Endothelial cell of umbilical vein (primary cell): ENCODE data around the gene AGPAT2.

Source experiments
- EZH2 ChIP-seq: IDR thresholded peaks from 2 replicates; pipeline ENCODE4 v1.6.1; 2012; ENCODE audit warnings: borderline replicate concordance, low read depth, mild to moderate bottlenecking, moderate library complexity, low read length, inconsistent platforms; ENCODE audit not compliant: severe bottlenecking
- FOS ChIP-seq: IDR thresholded peaks from 2 replicates; pipeline ENCODE4 v1.6.1; 2011; ENCODE audit warnings: mild to moderate bottlenecking, low read length, moderate library complexity, borderline replicate concordance; ENCODE audit not compliant: insufficient read depth
- GATA2 ChIP-seq: IDR thresholded peaks from 2 replicates; pipeline ENCODE4 v1.7.0; 2011; ENCODE audit warnings: low read depth, mild to moderate bottlenecking, moderate library complexity, mixed read lengths, low read length; ENCODE audit not compliant: insufficient read length, insufficient read depth
- JUN ChIP-seq: IDR thresholded peaks from 2 replicates; pipeline ENCODE4 v1.6.1; 2011; ENCODE audit warnings: borderline replicate concordance, low read depth; ENCODE audit not compliant: insufficient read length, insufficient read depth
- POLR2A ChIP-seq: IDR thresholded peaks from 2 replicates; pipeline ENCODE4 v1.6.1; 2012; ENCODE audit warnings: low read depth, mild to moderate bottlenecking, control low read depth, low read length
- POLR2AphosphoS5 ChIP-seq: IDR thresholded peaks from 2 replicates; pipeline ENCODE4 v1.6.1; 2012; ENCODE audit warnings: low read depth, mild to moderate bottlenecking, control low read depth, low read length, moderate library complexity; ENCODE audit not compliant: insufficient read depth
- TF ChIP-seq, protein P1 (sequence below), 2 donors: IDR thresholded peaks; 1 replicate in 1 of 2; 2 replicates in 1 of 2; pipeline ENCODE4 v1.5.1; 2011; ENCODE audit warnings: low read length in 2 of 2, mild to moderate bottlenecking in 2 of 2, moderate library complexity in 2 of 2, control low read depth in 1 of 2, inconsistent platforms in 1 of 2, low read depth in 1 of 2; ENCODE audit not compliant: insufficient read depth in 1 of 2; ENCODE audit errors: extremely low read depth in 1 of 2
- TF ChIP-seq, protein P2 (sequence below): IDR thresholded peaks from 2 replicates; pipeline ENCODE4 v1.6.1; 2011; ENCODE audit not compliant: insufficient read depth, insufficient read length

DNA sequence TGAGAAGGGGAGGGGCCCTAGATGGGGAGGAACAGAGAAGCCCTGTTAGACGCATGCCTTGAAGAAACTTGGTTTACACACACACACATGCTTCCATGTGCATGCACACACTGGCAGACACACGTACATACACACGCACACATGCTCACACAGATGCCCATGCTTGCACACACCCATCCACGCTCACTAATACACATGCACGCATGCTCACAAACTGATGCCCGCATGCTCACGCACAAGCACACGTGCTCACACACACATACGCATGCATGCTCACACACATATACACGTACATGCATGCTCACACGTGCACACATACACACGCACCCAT, 56.6 kb downstream of the AGPAT2 start:
- TF ChIP-seq, protein P1, sequence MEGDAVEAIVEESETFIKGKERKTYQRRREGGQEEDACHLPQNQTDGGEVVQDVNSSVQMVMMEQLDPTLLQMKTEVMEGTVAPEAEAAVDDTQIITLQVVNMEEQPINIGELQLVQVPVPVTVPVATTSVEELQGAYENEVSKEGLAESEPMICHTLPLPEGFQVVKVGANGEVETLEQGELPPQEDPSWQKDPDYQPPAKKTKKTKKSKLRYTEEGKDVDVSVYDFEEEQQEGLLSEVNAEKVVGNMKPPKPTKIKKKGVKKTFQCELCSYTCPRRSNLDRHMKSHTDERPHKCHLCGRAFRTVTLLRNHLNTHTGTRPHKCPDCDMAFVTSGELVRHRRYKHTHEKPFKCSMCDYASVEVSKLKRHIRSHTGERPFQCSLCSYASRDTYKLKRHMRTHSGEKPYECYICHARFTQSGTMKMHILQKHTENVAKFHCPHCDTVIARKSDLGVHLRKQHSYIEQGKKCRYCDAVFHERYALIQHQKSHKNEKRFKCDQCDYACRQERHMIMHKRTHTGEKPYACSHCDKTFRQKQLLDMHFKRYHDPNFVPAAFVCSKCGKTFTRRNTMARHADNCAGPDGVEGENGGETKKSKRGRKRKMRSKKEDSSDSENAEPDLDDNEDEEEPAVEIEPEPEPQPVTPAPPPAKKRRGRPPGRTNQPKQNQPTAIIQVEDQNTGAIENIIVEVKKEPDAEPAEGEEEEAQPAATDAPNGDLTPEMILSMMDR (IDR thresholded peaks at IDR 0.05; ENCODE audit: extremely low read depth in 1 of 2, insufficient read depth in 1 of 2, low read depth in 1 of 2, low read length in 2 of 2) = no peak
- TF ChIP-seq POLR2A = no peak
- TF ChIP-seq, protein P2, sequence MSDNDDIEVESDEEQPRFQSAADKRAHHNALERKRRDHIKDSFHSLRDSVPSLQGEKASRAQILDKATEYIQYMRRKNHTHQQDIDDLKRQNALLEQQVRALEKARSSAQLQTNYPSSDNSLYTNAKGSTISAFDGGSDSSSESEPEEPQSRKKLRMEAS = peak; percentile 10
- no peak for TF ChIP-seq FOS
- TF ChIP-seq POLR2AphosphoS5 = no peak
- TF ChIP-seq EZH2 = no peak
- no peak for TF ChIP-seq GATA2
- TF ChIP-seq JUN = no peak
